ENCODE data around the gene TEX50. TPM values are rescaled to one million over a fixed set of nuclear protein-coding genes. Genes with fewer than 3 reads are reported as not detected.
"Not testable (repeated sequence)": the region's sequence is repeated elsewhere in the genome, so short reads cannot be mapped to it uniquely, and the experiment has no call there.

Gene TEX50
- total RNA-seq, 1 experiment from 2014 or later, result not detected

- H3K27me3 ChIP-seq (ENCODE audit: insufficient read depth, low read length), result no peaks in the 10 kb centered on the region
- TF ChIP-seq CTCF (conservative IDR thresholded peaks at IDR 0.05), result no peak
- H4K8ac ChIP-seq (replicated peaks; ENCODE audit: insufficient read length, low read depth, low read length), result no peak overlapping the region
- no peak overlapping the region for H2BK120ac ChIP-seq (ENCODE audit: low read depth, low read length, poor library complexity, severe bottlenecking)
- no peaks in the 10 kb centered on the region for H3K4me1 Mint-ChIP-seq
- H3K4me3 Mint-ChIP-seq, result no peak overlapping the region
- H3K4ac ChIP-seq (ENCODE audit: low read depth, low read length), result no peak overlapping the region
- peaks cover 12 to 21% (median 21%) of the 10 kb centered on the region in 3 experiments for H3K36me3 Mint-ChIP-seq (ENCODE audit: insufficient read depth in 1 of 3, low read depth in 3 of 3)
- no peaks in the 10 kb centered on the region for H3K4me1 ChIP-seq (ENCODE audit: insufficient read depth, low read length)
- no peaks in the 10 kb centered on the region for H3K79me1 ChIP-seq (ENCODE audit: insufficient read depth, low read depth, low read length, poor library complexity, severe bottlenecking)
- no peak overlapping the region for H2BK15ac ChIP-seq (ENCODE audit: low read depth, low read length)
- H3T11ph ChIP-seq (ENCODE audit: low read length), result no peak overlapping the region
- H3K18ac ChIP-seq (ENCODE audit: insufficient read length, low read depth, low read length), result no peak overlapping the region
- no peaks in the 10 kb centered on the region for H3K23me2 ChIP-seq (ENCODE audit: insufficient read length, low read depth, low read length, poor library complexity, severe bottlenecking)
- H3K9ac ChIP-seq (ENCODE audit: extremely low read depth, insufficient read length, low read length), result no peak overlapping the region
- H4K20me1 ChIP-seq (ENCODE audit: control insufficient read depth, insufficient read depth, insufficient read length), result no peaks in the 10 kb centered on the region
- no peaks in the 10 kb centered on the region; the same call in 1 of the 2 replicates for H3K27me3 Mint-ChIP-seq (ENCODE audit: low read depth)
- no peak overlapping the region for H2AK5ac ChIP-seq (ENCODE audit: insufficient read length, low read length)
- H4K5ac ChIP-seq (ENCODE audit: insufficient read length, low read depth, low read length), result no peak overlapping the region
- no peak overlapping the region for H3K4me2 ChIP-seq (ENCODE audit: insufficient read depth, insufficient read length, low read length)
- WGBS (ENCODE audit: extremely low coverage, insufficient read length, low lambda C conversion rate), result no CpG with 5 or more reads among the region's 4 CpGs
- no peak overlapping the region for H3K56ac ChIP-seq (ENCODE audit: insufficient read length, low read depth, low read length)
- H3K27ac Mint-ChIP-seq, result no peak overlapping the region
- no peak for DNase-seq
- no peak overlapping the region for H3K23ac ChIP-seq (ENCODE audit: insufficient read length, low read depth, low read length)
- H2BK20ac ChIP-seq (ENCODE audit: low read depth, low read length, poor library complexity, severe bottlenecking), result no peak overlapping the region
- H3K79me2 ChIP-seq (ENCODE audit: insufficient read depth, low read length), result no peaks in the 10 kb centered on the region
- H3K9me3 ChIP-seq (ENCODE audit: control insufficient read depth, low read depth, low read length), result peaks cover 6% of the 10 kb centered on the region
- H2BK12ac ChIP-seq (ENCODE audit: insufficient read length, low read depth, low read length), result no peak overlapping the region
- H3K14ac ChIP-seq (ENCODE audit: insufficient read depth, low read length), result no peak overlapping the region
- H2BK5ac ChIP-seq (ENCODE audit: insufficient read length, low read length), result no peak overlapping the region
- H3K9me3 Mint-ChIP-seq, result peaks cover 26 to 29% of the 10 kb centered on the region in 2 experiments
- no peak overlapping the region for H3K27ac ChIP-seq (ENCODE audit: insufficient read length, low read depth, low read length)
- H4K91ac ChIP-seq (ENCODE audit: insufficient read length, low read depth, low read length), result no peak overlapping the region
- H2AFZ ChIP-seq (ENCODE audit: low read length), result no peak overlapping the region
Observed at GRCh38 chr1:173608503-173609216, 26.5 kb upstream of the TEX50 start.

- H3K23ac ChIP-seq (ENCODE audit: insufficient read length, low read depth, low read length); H3K27me3 ChIP-seq (ENCODE audit: insufficient read depth, low read length); H3K56ac ChIP-seq (ENCODE audit: insufficient read length, low read depth, low read length); H3K4me2 ChIP-seq (ENCODE audit: insufficient read depth, insufficient read length, low read length); H2BK120ac ChIP-seq (ENCODE audit: low read depth, low read length, poor library complexity, severe bottlenecking); H3K4ac ChIP-seq (ENCODE audit: low read depth, low read length); H4K5ac ChIP-seq (ENCODE audit: insufficient read length, low read depth, low read length); H4K20me1 ChIP-seq (ENCODE audit: control insufficient read depth, insufficient read depth, insufficient read length); H4K8ac ChIP-seq (replicated peaks; ENCODE audit: insufficient read length, low read depth, low read length); DNase-seq; H3K79me2 ChIP-seq (ENCODE audit: insufficient read depth, low read length); H2BK15ac ChIP-seq (ENCODE audit: low read depth, low read length); H3K27ac ChIP-seq (ENCODE audit: insufficient read length, low read depth, low read length); H3K4me3 Mint-ChIP-seq; H3K4me1 ChIP-seq (ENCODE audit: insufficient read depth, low read length); H3K18ac ChIP-seq (ENCODE audit: insufficient read length, low read depth, low read length); H3K14ac ChIP-seq (ENCODE audit: insufficient read depth, low read length); H3K4me1 Mint-ChIP-seq; H3K27ac Mint-ChIP-seq; H3K9me3 ChIP-seq (ENCODE audit: control insufficient read depth, low read depth, low read length); H3T11ph ChIP-seq (ENCODE audit: low read length); H2BK5ac ChIP-seq (ENCODE audit: insufficient read length, low read length); H3K9ac ChIP-seq (ENCODE audit: extremely low read depth, insufficient read length, low read length); H2AFZ ChIP-seq (ENCODE audit: low read length); H3K27me3 Mint-ChIP-seq (ENCODE audit: low read depth); H2AK5ac ChIP-seq (ENCODE audit: insufficient read length, low read length); H3K23me2 ChIP-seq (ENCODE audit: insufficient read length, low read depth, low read length, poor library complexity, severe bottlenecking); H2BK20ac ChIP-seq (ENCODE audit: low read depth, low read length, poor library complexity, severe bottlenecking); H2BK12ac ChIP-seq (ENCODE audit: insufficient read length, low read depth, low read length); H3K79me1 ChIP-seq (ENCODE audit: insufficient read depth, low read depth, low read length, poor library complexity, severe bottlenecking); H4K91ac ChIP-seq (ENCODE audit: insufficient read length, low read depth, low read length): not testable (repeated sequence)
- Mint-ChIP-seq H3K36me3 (ENCODE audit: insufficient read depth in 1 of 3, low read depth in 3 of 3) (peaks cover 19 to 26% (median 25%) of the 10 kb centered on the region in 3 experiments), H3K9me3 (peaks cover 34 to 44% of the 10 kb centered on the region in 2 experiments)
- WGBS (ENCODE audit: extremely low coverage, insufficient read length, low lambda C conversion rate), result no CpG with 5 or more reads among the region's 32 CpGs
Observed at GRCh38 chr1:173613086-173613485, 22.1 kb upstream of the TEX50 start.
